Nephron progenitor cell (in vitro differentiated cells): ENCODE results near the gene ZBTB46.
A peak's percentile ranks its signal among the peaks of the same experiment; 100 is the strongest.
"Not testable (repeated sequence)": the region's sequence is repeated elsewhere in the genome, so short reads cannot be mapped to it uniquely, and the experiment has no call there.

Experiments used
- DNase-seq: peaks from one replicate; pipeline ENCODE4 v3.0.0; 2021
- H3K27ac Mint-ChIP-seq: 2 replicates; pipeline ENCODE4 v1.8.0; 2021; ENCODE audit warnings: mild to moderate bottlenecking, moderate library complexity, mixed read lengths
- H3K27me3 Mint-ChIP-seq: 2 replicates; pipeline ENCODE4 v1.8.0; 2021; ENCODE audit warnings: mild to moderate bottlenecking, low read depth, mixed read lengths; ENCODE audit not compliant: poor library complexity
- H3K36me3 Mint-ChIP-seq: 2 replicates; pipeline ENCODE4 v1.8.0; 2021; ENCODE audit warnings: low read depth, mixed read lengths
- H3K4me1 Mint-ChIP-seq: 2 replicates; pipeline ENCODE4 v1.8.0; 2021; ENCODE audit warnings: mixed read lengths
- H3K4me3 Mint-ChIP-seq: 2 replicates; pipeline ENCODE4 v1.8.0; 2021; ENCODE audit warnings: mild to moderate bottlenecking, moderate library complexity, mixed read lengths
- H3K9me3 Mint-ChIP-seq: 2 replicates; pipeline ENCODE4 v1.8.0; 2021; ENCODE audit warnings: mild to moderate bottlenecking, moderate library complexity, mixed read lengths
- CTCF ChIP-seq: fragments of 200-600 bp; sonication (generic); IDR thresholded peaks from 2 replicates; pipeline ENCODE4 v1.5.0; 2021; ENCODE audit warnings: antibody characterized with exemption

ZBTB46 gene

GRCh38 chr20:63808145-63808724 lies 22.8 kb downstream of the ZBTB46 start:
- Mint-ChIP-seq H3K4me3 (no peak overlapping the region), H3K27ac (no peak overlapping the region), H3K27me3 (no peaks in the 10 kb centered on the region), H3K36me3 (peaks cover 41% of the 10 kb centered on the region), H3K9me3 (peaks cover 7% of the 10 kb centered on the region), H3K4me1 (peaks cover 18% of the 10 kb centered on the region)
- DNase-seq = no peak
- no peak for TF ChIP-seq CTCF

GRCh38 chr20:63807654-63808053 lies 23.4 kb downstream of the ZBTB46 start:
- H3K9me3 Mint-ChIP-seq = peaks cover 7% of the 10 kb centered on the region
- no peak overlapping the region for H3K27ac Mint-ChIP-seq
- DNase-seq = no peak
- no peaks in the 10 kb centered on the region for H3K27me3 Mint-ChIP-seq
- peaks cover 18% of the 10 kb centered on the region for H3K4me1 Mint-ChIP-seq
- H3K36me3 Mint-ChIP-seq = peaks cover 47% of the 10 kb centered on the region
- H3K4me3 Mint-ChIP-seq = no peak overlapping the region
- no peak for TF ChIP-seq CTCF

GRCh38 chr20:63804308-63804636 lies 26.8 kb downstream of the ZBTB46 start:
- Mint-ChIP-seq H3K9me3 (peaks cover 14% of the 10 kb centered on the region), H3K4me3 (no peak overlapping the region), H3K27ac (peak overlapping the region; percentile 57), H3K4me1 (peaks cover 5% of the 10 kb centered on the region), H3K36me3 (peaks cover 65% of the 10 kb centered on the region), H3K27me3 (no peaks in the 10 kb centered on the region)
- TF ChIP-seq CTCF = no peak
- no peak for DNase-seq

DNA sequence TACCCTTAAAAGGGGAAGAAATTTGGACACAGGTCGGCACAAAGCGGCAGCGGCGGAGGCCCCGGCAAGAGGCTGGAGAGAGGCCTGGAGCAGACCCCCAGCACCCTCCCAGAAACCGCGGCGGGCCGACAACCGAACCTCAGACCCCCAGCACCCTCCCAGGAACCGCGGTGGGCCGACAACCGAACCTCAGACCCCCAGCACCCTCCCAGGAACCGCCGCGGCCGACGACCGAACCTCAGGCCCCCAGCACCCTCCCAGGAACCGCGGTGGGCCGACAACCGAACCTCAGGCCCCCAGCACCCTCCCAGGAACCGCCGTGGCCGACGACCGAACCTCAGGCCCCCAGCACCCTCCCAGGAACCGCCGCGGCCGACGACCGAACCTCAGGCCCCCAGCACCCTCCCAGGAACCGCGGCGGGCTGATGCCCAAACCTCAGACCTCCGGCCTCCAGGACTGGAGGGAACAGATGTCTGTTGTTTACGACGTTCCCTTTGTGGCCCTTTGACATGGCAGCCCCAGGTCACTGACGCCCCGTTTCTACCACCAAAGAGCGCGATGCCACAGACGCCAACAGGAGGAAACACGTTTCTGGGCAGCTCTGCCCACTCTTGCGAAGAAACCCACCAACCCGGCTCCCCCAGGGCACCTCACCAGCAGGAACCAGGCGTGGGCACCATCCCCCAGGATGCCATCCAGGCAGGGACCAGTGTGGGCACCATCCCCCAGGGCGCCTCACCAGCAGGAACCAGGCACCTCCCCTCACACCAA lies 28.4 kb downstream of the ZBTB46 start:
- no peak for TF ChIP-seq CTCF
- Mint-ChIP-seq H3K27me3 (no peaks in the 10 kb centered on the region), H3K27ac (no peak overlapping the region), H3K9me3 (peaks cover 18% of the 10 kb centered on the region), H3K4me3 (no peak overlapping the region), H3K4me1 (peaks cover 5% of the 10 kb centered on the region), H3K36me3 (peaks cover 70% of the 10 kb centered on the region)
- no peak for DNase-seq

DNA sequence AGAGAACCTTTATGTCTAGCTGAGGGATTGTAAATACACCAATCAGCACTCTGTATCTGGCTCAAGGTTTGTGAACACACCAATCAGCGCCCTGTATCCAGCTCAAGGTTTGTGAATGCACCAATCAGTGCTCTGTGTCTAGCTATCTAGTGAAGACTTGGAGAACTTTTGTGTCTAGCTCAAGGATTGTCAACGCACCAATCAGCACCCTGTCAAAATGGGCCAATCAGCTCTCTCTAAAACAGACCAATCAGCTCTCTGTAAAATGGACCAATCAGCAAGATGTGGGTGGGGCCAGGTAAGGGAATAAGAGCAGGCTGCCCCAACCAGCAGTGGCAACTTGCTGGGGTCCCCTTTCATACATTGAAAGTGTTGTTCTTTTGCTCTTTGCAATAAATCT lies 29.9 kb downstream of the ZBTB46 start:
- not testable (repeated sequence) for H3K27ac Mint-ChIP-seq, H3K4me3 Mint-ChIP-seq

DNA sequence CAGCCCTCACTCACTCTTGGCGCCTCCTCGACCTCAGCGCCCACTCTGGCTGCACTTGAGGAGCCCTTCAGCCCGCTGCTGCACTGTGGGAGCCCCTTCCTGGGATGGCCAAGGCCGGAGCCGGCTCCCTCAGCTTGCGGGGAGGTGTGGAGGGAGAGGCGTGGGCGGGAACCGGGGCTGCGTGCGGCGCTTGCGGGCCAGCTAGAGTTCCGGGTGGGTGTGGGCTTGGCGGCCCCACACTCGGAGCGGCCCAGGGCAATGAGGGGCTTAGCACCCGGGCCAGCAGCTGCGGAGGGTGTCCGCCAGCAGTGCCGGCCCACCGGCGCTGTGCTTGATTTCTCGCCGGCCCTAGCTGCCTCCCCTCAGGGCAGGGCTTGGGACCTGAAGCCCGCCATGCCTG lies 30.7 kb downstream of the ZBTB46 start:
- peaks cover 20% of the 10 kb centered on the region for H3K9me3 Mint-ChIP-seq
- not testable (repeated sequence) for H3K4me1 Mint-ChIP-seq, H3K4me3 Mint-ChIP-seq

More for the DNA sequence above, 29.9 kb downstream of the ZBTB46 start:
- Mint-ChIP-seq H3K36me3 (peaks cover 71% of the 10 kb centered on the region), H3K9me3 (peaks cover 16% of the 10 kb centered on the region)
- H3K27me3 Mint-ChIP-seq, H3K4me1 Mint-ChIP-seq, DNase-seq: not testable (repeated sequence)

DNA sequence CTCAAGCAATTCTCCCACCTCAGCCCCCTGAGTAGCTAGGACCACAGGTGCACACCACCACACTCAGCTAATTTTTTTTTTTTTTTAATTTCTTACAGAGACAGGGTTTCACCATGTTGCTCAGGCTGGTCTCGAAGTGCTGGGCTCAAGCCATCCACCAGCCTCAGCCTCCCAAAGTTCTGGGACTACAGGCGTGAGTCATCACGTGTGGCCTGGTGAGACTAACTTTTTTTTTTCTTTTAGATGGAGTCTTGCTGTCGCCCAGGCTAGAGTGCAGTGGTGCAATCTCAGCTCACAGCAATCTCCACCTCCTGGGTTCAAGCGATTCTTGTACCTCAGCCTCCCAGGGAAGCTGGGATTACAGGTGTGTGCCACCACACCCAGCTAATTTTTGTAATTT lies 31.9 kb downstream of the ZBTB46 start:
- not testable (repeated sequence) for H3K27ac Mint-ChIP-seq, H3K27me3 Mint-ChIP-seq, DNase-seq, H3K4me3 Mint-ChIP-seq, H3K4me1 Mint-ChIP-seq
- H3K36me3 Mint-ChIP-seq = peaks cover 70% of the 10 kb centered on the region
- peaks cover 20% of the 10 kb centered on the region for H3K9me3 Mint-ChIP-seq

More for the DNA sequence above, 30.7 kb downstream of the ZBTB46 start:
- not testable (repeated sequence) for H3K27ac Mint-ChIP-seq, DNase-seq, H3K27me3 Mint-ChIP-seq
- H3K36me3 Mint-ChIP-seq = peaks cover 76% of the 10 kb centered on the region

GRCh38 chr20:63797175-63797574 lies 33.9 kb downstream of the ZBTB46 start:
- not testable (repeated sequence) for DNase-seq, H3K27ac Mint-ChIP-seq, H3K27me3 Mint-ChIP-seq, H3K4me3 Mint-ChIP-seq
- Mint-ChIP-seq H3K9me3 (peaks cover 16% of the 10 kb centered on the region), H3K4me1 (peaks cover 23% of the 10 kb centered on the region), H3K36me3 (peaks cover 59% of the 10 kb centered on the region)
